ENCODE measurements around the gene STXBP5.
"Not testable (repeated sequence)": the region's sequence is repeated elsewhere in the genome, so short reads cannot be mapped to it uniquely, and the experiment has no call there.

STXBP5 gene

DNA sequence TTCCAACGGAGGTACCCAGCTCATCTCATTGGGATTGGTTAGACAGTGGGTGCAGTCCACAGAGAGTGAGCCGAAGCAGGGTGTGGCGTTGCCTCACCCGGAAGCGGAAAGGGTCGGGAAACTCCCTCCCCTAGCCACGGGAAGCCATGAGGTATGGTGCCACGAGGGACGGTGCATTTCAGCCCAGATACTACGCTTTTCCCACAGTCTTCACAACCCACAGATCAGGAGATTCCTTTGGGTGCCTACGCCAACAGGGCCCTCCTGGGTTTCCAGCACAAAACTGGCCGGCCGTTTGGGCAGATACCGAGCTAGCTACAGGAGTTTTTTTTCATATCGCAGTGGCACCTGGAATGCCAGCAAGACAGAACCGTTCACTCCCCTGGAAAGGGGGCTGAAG is 46.9 kb downstream of the STXBP5 start:
- no peak for DNase-seq

DNA sequence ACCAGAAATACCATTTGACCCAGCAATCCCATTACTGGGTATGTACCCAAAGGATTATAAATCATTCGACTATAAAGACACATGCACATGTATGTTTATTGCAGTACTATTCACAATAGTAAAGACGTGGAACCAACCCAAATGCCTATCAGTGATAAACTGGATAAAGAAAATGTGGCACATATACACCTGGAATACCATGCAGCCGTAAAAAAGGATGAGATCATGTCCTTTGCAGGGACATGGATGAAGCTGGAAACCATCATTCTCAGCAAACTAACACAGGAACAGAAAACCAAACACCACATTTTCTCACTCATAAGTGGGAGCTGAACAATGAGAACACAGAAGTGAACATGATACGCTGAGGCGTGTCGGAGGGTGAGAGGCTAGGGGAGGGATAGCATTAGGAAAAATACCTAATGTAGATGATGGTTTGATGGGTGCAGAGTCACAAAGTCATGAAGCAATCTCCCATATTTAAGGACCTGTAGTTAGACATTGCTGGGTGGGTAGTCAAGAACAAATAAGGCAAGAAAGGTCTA is 50.8 kb downstream of the STXBP5 start:
- not testable (repeated sequence) for DNase-seq

DNA sequence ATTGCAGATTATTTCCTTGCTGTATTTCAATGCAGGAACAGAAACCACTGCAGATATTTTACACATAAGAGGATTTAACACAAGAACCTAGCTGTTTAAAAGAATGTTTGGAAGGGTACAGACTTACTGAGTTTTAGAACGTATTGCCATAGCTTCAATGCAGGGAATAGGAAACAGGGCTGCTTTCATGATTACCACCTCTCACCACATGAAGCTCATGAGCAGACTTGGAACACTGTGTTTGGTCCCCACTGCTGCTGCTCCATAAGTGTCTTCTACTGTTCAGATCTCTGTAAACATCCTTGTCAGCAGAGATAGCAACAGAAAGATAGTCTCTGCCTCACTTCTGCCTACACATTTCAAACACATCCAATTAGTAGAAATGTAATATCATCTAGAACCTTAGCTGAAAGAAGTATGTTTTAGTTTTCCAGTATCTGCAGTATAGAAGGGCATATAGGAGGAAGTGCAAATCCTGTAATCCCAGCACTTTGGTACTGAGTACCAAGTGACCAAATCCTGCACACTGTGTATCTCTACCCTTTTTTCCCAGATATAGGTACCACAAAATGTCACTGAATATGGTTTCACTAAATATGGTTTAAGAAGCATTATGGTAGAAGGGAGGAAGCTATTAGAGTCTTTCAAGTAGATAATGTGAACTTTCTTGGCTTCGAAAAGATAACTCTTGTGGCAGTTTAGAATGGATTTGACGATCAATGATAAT is 51.9 kb downstream of the STXBP5 start:
- no peak for DNase-seq

DNA sequence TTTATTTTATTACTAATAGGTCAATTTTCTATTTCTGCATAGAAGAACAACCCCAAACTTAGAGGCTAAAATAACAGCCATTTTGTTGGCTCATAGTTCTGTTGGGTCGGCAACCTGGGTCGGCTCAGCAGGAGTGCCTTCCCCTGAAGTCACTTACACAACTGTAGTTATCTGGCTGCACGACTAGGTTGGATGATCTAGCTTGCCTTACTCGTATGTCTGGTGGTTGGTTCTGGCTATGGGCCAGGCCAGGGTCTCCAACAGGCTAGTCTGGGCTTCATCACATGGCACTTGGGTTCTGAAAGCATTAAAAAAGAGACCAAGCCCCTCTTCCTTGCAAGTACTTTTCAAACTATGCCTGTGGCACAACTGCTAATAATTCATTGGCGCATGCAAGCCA is 53.5 kb downstream of the STXBP5 start:
- no peak for DNase-seq

DNA sequence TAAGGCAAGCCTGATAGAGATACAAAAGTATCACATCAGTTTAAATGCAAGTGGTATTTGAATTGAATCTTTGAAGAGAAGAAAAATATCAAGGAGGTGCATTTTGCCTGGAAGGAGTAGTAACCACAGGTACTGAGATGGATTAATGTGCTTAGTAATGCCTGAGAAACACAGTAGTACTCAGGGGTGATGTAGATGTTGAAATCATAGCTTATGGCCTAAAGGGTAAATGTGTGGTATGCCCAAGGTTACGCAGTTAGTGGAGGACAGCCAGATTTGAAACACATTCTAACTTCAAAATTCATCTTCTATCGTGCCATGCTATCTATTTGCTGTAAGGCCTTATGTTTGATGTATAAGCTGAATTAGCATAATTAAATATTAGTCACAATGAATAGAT is 55.9 kb downstream of the STXBP5 start:
- no peak for DNase-seq

DNA sequence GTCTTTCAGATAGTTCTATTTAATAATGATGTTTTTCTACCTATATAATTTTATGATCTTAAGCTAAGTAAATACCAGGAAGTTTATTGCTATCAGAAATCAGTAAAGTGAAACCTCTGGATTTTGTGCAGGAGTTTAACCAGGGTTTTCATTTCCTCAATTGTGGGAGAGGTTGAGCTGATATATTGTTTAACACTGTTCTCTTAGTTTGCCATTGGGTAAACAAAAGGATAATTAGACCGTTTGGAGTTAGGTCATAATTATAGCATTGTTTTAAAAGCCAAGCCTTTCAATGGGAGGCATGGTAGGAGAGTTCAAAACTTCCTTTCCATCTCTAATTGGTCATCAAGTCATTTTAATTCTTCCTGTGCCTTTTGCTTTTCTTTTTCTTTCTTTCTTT is 58.7 kb downstream of the STXBP5 start:
- DNase-seq = no peak

DNA sequence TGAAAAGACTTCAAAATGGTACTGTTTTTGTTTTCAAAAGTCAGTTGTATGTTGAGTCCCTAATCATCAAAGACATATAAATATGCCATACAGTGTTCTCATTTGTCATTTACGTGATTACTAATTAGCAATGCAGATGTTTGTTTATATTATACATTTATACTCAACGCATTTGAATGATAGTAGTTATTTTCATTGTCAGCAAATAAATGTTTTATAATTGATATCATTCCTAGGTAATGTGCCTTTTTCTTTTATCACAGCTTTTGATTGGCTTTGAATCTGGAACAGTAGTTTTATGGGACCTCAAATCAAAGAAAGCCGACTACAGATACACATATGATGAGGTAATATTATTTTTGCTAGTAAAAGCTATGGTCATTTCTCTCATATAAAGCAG is 62.6 kb downstream of the STXBP5 start:
- DNase-seq = no peak

DNA sequence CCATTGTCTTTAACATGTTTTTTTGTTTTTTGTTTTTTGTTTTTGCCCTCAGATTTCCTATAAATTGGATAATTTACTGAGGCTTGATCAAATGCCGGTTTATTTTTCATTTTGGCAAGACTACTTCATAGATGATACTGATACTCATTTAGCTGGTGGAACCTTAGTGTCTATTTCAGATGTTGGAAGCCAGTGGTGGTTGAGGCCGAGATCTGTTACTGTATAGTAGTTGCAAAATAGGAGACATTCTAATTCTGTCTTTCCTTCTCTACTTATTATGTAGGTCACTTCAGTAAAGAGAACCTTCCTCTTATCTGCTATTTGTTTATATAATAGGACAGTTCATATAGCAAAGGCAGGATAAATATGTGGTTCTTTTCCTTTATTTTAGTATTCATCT is 63.4 kb downstream of the STXBP5 start:
- no peak for DNase-seq

DNA sequence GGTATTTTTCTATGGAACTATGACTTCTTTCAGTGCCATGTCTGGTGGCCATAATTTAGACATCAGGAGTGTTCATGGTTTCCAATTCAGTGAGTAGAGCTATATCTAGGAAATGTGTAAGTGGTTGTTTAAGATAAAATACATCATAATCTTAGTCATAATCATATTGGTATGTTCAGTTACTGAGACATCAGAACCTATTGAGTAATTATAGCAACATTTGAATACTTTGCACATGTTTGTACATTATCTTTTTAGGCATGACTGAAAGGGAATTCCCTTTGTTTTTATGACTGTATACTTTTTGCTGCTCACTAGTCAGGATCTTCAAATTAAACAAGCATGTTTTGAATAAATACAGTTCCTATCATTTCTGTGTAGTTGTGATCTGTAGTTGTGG is 64.0 kb downstream of the STXBP5 start:
- DNase-seq = no peak

DNA sequence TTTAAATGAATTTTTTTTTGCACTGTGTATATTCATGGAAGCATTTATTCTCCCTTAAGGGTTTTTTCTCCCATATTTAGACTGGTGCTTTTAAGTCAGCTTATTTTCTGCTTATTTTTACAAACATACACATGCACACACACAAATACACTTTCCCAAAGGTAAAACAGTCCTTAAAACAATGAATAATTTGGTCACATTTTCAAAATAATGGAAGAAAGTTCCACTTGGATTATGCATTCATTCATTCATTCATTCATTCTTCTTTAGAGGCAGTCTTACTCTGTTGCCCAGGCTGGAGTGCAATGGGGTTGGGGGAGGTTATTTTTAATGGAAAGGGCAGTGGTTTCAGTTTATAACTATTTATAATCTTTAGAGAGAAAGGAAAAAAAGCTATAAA is 69.8 kb downstream of the STXBP5 start:
- DNase-seq = no peak

DNA sequence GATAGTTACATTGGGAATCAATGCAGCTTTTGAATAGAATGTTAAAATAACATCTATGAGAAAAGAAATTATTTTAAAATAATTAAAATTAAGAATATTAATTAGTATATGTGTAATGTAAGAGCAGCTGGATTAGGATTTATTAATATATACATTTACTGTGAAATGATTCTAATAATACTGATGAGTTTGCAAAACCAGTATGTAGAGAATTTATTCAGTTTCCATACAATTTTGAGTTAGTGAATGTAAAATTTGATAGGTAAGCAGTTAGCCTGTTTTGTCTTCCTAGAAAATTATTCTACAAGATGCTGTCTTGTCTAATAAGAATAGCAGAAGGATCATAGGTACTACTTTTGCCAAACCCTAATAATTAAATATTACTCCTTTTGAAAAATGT is 70.6 kb downstream of the STXBP5 start:
- DNase-seq = no peak

DNA sequence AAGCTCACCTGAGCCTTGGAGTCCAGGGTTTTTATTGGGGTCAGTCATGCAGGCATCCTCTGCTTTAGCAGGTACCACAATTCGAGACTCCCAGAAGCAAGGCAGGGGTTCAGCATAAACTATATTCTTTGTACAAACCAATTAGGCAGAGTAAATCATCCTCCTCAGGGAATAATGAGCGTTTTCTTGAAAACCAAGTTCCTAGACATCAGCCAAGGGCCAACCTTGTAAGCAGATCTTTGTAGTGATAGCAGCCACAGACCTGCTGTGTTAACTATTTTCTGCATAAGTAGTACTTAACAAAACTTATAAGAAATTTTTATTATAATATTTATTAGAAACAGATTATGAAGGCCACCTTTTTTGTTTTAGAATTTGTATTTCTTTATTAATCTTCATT is 74.7 kb downstream of the STXBP5 start:
- no peak for DNase-seq

DNA sequence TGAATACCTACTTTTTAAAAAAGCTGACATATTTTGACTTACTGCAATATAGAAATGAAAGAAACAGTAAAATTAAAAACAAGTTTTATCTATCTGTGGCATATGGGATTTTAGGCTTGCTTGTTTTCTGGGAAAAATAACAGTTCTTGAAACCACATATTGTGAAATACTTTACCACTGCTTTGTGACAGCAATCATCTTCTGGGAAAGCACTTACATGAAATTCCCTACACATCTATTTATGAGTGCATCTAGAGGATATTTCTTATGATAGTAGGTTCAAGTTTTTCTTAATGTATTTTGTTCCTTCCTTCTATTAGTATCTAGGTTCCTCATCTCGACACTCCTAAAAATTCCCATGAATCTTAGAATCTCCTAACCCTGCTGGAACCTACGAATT is 75.2 kb downstream of the STXBP5 start:
- no peak for DNase-seq

DNA sequence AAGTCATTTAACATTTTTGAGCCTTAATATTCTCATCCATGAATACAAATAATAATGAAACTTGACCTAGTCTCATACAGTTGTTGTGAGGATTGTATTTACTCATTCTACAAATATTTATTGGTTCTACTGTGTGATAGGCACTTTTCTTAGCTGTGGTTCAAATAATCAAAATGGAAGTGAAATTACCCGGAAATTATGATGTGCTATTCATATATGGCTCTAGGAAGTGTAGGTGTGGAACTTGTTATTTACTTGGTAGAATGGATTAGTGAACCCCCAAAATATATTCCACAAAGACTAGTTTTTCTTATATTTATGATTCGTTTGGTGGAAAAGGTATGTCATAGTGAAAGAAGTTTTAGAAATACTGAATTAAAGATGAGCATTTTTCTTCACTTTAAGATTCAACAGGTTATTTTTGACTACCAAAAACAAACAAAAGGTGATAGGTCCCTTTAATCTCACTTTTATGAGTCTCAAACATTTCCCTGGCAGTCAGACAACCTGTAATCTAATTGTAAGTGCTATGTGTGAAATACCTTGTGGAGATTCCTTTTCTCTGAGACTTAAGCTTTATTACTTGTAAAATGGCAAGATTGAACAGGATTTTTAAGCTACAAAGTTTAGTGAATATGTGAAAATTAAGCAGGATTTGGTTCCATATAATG is 77.8 kb downstream of the STXBP5 start:
- no peak for DNase-seq

DNA sequence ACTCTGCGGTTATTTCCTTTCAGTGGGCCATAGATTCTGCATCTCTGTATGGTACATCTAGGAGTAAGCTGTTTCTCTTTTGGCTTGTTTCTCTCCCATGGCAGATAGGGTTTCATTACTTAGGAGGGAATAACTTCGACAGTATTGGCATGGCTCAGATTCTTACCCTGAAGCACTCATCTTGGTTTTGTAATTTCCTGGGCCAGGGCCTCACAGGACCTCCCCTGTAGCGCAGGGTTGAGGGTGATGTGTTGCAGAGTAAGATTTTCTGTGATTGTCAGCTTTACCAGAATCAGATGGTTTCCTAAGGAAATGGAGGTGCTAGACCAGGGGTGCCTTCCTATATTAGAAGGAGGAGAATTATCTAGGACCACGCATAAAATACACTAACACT is 78.3 kb downstream of the STXBP5 start:
- DNase-seq = no peak

DNA sequence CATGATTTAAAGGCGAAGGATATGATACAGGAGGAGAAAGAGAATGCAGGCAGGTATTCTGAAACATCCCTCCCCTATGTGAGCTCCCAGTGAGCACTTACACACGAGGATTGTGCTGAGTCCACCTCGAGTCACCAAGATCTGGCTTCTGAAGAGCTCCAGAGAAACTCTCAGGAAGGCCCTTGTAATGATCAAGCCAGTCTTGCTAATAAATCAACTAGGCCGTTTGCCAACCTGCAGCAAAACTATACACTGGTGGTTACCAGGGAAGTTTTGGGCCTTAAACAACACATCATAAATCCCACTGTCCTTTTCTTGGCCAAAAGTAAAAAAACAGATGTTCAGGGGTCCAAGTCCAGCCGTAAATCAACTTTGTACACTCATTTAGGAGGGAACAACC is 79.2 kb downstream of the STXBP5 start:
- no peak for DNase-seq

DNA sequence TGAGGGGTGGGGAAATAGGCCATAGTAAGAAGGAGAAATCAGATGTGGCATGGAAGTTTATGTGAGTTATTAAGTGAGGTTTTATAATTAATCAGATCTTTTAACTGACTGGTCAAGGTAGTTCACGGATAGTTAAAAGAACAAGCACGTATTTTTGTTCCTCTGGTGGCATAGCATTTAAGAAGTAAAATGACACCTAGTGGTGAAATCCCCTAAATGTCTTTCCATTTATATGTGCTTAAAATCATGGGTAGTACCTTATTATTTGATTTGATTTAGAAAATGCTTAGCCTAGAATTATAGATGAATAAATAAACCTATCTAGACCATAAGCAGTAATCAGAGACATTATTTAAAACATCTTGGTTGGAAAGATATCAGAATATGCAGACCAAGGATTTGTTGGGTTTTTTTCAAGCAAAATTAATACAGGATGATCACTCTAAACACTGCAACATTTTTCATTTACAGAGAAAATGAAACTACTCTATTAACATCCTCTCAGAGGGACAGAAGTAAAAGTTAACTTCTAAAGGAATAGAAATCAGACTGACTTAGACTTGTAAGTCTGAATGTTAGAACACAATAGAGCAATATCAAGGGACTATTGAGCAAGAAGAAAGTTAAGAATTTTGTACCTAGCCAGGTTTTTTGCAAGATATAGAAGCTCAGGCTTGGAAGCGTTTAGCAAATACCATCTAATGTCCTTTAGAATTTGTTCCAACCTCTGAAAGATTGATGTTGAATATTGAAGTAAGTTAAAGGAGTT is 81.1 kb downstream of the STXBP5 start:
- DNase-seq = no peak

DNA sequence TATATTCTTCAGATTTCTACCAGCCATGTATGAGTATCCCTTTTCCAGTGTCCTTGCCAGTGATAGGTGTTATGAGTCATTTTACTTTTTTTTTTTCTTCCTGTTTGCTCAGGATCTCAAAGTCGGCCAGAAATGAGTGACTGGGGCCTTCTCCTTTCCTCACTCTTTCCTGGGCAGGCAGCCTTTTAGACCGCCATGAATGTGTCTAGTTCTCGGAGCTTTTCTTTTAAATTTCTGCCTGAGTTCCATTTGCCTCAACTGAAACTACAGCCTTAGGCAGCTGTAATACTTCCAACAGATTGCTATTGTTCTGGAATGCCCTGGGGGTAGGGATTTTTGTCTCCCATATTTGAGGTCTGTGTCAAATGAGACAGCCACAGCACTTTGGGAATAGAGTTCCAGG is 83.7 kb downstream of the STXBP5 start:
- DNase-seq = no peak

DNA sequence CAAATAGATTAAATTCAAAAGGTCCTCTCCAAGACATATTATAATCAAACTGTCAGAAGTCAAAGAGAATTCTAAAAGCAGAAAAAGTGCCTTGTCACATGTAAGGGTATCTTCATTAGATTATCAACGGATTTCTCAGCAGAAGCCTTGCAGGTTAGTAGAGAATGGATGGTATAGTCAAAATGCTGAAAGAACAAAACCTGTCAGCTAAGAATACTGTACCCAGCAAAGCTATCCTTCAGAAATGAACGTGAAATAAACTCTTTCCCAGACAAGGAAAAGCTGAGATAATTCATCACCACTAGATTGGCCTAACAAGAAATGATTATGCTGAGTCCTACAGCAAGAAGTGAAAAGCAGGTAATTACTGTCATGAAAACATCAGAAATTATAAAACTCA is 92.9 kb downstream of the STXBP5 start:
- DNase-seq = no peak

DNA sequence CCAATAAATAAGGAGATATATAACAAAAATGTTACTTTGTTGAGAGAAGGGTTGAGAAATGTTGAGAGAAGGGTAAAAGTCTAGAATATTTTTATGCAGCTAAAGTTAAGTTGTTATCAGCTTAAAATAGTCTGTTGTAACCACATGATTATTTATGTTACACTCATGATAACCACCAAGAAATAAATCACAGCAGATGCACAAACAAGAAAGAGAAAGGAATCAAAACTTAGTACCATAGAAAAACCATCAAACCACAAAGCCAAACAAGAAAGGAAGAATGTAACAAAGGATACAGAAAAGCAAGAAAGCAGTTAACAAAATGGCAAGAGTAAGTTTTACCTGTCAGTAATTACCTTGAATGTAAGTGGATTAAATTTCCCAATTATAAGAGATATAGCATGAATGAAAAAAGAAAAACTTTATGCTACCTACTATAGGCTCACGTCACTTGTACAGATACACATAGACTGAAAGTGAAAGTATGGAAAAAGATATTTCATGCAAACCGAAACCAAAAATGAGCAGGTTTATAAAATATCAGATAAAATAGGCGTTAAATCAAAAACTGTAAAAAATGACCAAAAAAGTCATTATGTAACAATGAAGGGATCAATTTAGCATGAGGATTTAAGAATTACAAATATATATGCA is 93.6 kb downstream of the STXBP5 start:
- DNase-seq = no peak

DNA sequence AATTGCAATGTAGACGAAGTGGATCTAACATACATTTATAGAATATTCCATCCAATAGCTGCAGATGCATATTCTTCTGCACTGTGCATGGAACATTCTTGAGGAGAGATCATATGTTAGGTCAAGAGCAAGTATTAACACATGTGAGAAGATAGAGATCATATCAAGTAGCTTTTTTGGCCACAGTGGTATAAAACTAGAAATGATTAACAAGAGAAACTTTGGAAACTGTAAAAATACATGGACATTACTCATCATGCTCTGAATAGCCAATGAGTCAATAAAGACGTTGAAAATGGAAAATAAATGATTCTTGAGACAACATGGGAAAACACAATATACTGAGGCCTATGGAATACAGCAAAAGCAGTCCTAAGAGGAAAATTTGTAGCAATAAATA is 94.2 kb downstream of the STXBP5 start:
- DNase-seq = no peak

DNA sequence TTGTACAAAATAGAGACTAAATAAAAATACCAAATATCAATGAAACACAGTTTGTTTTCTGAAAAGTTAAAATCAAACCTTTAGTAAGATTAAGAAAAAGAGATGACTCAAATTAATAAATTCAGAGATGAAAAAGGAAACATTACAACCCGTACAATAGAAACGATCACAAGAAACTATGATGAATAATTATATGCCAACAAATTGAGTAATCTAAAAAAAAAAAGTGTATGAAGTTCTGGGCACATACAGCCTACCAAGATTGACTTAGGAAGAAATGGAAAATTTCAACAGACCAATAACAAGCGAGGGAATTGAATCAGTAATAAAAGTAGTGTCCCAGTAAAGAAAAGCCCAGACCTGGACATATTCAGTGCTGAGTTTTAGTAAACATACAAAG is 94.8 kb downstream of the STXBP5 start:
- no peak for DNase-seq

DNA sequence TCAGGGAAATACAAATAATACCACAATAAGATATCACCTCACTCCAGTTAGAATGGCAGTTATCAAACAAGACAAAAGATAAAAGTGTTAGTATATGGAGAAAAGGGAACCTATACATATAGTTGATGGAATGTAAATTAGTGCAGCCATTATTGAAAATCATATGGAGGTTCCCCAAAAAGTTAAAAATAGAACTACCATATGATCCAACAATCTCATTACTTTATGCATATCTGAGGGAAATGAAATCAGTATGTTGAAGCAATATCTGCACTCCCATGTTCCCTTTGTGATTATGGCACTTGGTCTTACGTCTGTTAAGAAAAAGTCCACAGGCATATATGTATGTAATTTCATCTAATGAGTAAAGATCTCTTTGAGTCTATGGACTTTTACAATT is 96.9 kb downstream of the STXBP5 start:
- no peak for DNase-seq

All from stimulated activated CD4-positive, alpha-beta T cell treated with anti-CD3 and anti-CD28 coated beads, Interleukin-2, amount 100 ng/mL, for 48 hours (primary cell).